Endodermal cell (in vitro differentiated cells): ENCODE measurements around the gene RBM8A. TPM values are rescaled to one million over a fixed set of nuclear protein-coding genes. Genes with fewer than 3 reads are reported as not detected.

Experiments used
- DNase-seq: peaks from one replicate; pipeline ENCODE4 v3.0.0-alpha.2; 2017
- H3K27ac ChIP-seq: 2 replicates; pipeline ENCODE4 v1.5.1; 2013; ENCODE audit warnings: mild to moderate bottlenecking, low read depth, low read length, moderate library complexity
- H3K27me3 ChIP-seq: 2 replicates; pipeline ENCODE4 v1.6.1; 2013; ENCODE audit warnings: mild to moderate bottlenecking, low read length, moderate library complexity; ENCODE audit not compliant: insufficient read depth, control insufficient read depth, poor library complexity, severe bottlenecking
- H3K36me3 ChIP-seq: 2 replicates; pipeline ENCODE4 v1.7.0; 2013; ENCODE audit warnings: mild to moderate bottlenecking, low read length, moderate library complexity; ENCODE audit not compliant: control insufficient read depth, insufficient read depth
- H3K4me1 ChIP-seq: one replicate; pipeline ENCODE4 v1.7.0; 2013; ENCODE audit warnings: low read length; ENCODE audit not compliant: control insufficient read depth, insufficient read depth
- H3K4me3 ChIP-seq: 2 replicates; pipeline ENCODE4 v1.5.1; 2013; ENCODE audit warnings: mild to moderate bottlenecking, low read length, moderate library complexity
- H3K9ac ChIP-seq: 2 replicates; pipeline ENCODE4 v1.6.1; 2013; ENCODE audit warnings: mild to moderate bottlenecking, low read length, moderate library complexity; ENCODE audit not compliant: poor library complexity, severe bottlenecking; ENCODE audit errors: extremely low read depth
- H3K9me3 ChIP-seq: 2 replicates; pipeline ENCODE4 v1.6.1; 2013; ENCODE audit warnings: mild to moderate bottlenecking, low read length, moderate library complexity; ENCODE audit not compliant: control insufficient read depth
- H3K27ac Mint-ChIP-seq: 2 replicates; pipeline ENCODE4 v1.8.0; 2020; ENCODE audit warnings: mixed read lengths
- H3K27me3 Mint-ChIP-seq: 2 replicates; pipeline ENCODE4 v1.8.0; 2021; ENCODE audit warnings: mild to moderate bottlenecking, mixed read lengths; ENCODE audit not compliant: insufficient read depth
- H3K36me3 Mint-ChIP-seq: 2 replicates; pipeline ENCODE4 v1.8.0; 2020; ENCODE audit warnings: low read depth, mixed read lengths
- H3K4me1 Mint-ChIP-seq: 2 replicates; pipeline ENCODE4 v1.8.0; 2020; ENCODE audit warnings: mixed read lengths
- H3K4me3 Mint-ChIP-seq: 2 replicates; pipeline ENCODE4 v1.8.0; 2020; ENCODE audit warnings: mild to moderate bottlenecking, moderate library complexity, mixed read lengths
- H3K9me3 Mint-ChIP-seq: 2 replicates; pipeline ENCODE4 v1.8.0; 2020; ENCODE audit warnings: mild to moderate bottlenecking, mixed read lengths
- WGBS, 2 experiments: methylation state at CpG; one replicate each; pipeline versions ENCODE4 v1.1.5 to v1.1.7; 2013; ENCODE audit warnings: missing lambda C conversion rate in 2 of 2, mixed read lengths in 1 of 2; ENCODE audit not compliant: insufficient coverage in 1 of 2, insufficient read length in 1 of 2; 5-methylcytosine and 5-hydroxymethylcytosine counted together
- total RNA-seq, 2 donors: library from RNA; stranded (reverse); fragmentation: NEBNext Ultra II Directional in 1 of 2; extraction: Animal tissue kit (Norgen Biotek cat#: 25700) in 1 of 2; gene quantifications; 2 replicates in 1 of 2; 3 replicates in 1 of 2; pipeline ENCODE4 v1.2.1, GENCODE V29; 2021
- TF ChIP-seq, protein P1 (sequence below): fragments of 200-600 bp; sonication (generic); conservative IDR thresholded peaks from 2 replicates; pipeline ENCODE4 v1.5.0; 2021; ENCODE audit warnings: antibody characterized with exemption, mild to moderate bottlenecking

Gene RBM8A
- total RNA-seq, 2 donors from 2014 or later: 299 to 314 TPM

DNA sequence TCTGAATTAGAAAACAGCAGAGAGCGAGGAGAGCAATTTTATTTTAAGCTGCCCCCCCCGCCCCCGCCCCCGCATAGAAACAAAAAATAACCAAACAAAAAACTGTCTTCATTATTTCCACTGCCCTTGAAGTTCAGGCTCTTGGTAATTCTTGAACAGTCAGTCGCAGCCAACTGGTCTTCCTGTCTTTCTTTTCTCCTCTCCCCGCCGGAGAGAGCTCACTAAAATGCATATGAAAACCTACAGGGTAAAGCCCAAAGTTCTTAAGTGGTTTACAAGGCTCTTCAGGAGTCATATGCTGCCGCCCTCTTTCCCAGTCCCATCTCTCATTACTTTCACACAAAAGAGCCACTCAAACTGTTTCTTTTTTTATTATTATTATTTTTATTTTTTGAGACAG is 40.5 kb downstream of the RBM8A start:
- Histone ChIP-seq H3K27me3 (peaks cover 33% of the 10 kb centered on the region), H3K9me3 (no peaks in the 10 kb centered on the region), H3K36me3 (no peaks in the 10 kb centered on the region), H3K9ac (no peak overlapping the region), H3K27ac (no peak overlapping the region), H3K4me3 (no peak overlapping the region), H3K4me1 (no peaks in the 10 kb centered on the region)
- no peaks in the 10 kb centered on the region for H3K9me3 Mint-ChIP-seq
- peaks cover 36% of the 10 kb centered on the region for H3K27me3 Mint-ChIP-seq
- no peak for DNase-seq
- WGBS, 2 experiments: 52 to 72% methylated on average over 5 to 8 of the region's 8 CpGs
- H3K4me1 Mint-ChIP-seq: peaks cover 23% of the 10 kb centered on the region
- TF ChIP-seq, protein P1, sequence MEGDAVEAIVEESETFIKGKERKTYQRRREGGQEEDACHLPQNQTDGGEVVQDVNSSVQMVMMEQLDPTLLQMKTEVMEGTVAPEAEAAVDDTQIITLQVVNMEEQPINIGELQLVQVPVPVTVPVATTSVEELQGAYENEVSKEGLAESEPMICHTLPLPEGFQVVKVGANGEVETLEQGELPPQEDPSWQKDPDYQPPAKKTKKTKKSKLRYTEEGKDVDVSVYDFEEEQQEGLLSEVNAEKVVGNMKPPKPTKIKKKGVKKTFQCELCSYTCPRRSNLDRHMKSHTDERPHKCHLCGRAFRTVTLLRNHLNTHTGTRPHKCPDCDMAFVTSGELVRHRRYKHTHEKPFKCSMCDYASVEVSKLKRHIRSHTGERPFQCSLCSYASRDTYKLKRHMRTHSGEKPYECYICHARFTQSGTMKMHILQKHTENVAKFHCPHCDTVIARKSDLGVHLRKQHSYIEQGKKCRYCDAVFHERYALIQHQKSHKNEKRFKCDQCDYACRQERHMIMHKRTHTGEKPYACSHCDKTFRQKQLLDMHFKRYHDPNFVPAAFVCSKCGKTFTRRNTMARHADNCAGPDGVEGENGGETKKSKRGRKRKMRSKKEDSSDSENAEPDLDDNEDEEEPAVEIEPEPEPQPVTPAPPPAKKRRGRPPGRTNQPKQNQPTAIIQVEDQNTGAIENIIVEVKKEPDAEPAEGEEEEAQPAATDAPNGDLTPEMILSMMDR: no peak
- H3K27ac Mint-ChIP-seq: no peak overlapping the region
- H3K36me3 Mint-ChIP-seq: no peaks in the 10 kb centered on the region
- peak overlapping the region; percentile 67 for H3K4me3 Mint-ChIP-seq

DNA sequence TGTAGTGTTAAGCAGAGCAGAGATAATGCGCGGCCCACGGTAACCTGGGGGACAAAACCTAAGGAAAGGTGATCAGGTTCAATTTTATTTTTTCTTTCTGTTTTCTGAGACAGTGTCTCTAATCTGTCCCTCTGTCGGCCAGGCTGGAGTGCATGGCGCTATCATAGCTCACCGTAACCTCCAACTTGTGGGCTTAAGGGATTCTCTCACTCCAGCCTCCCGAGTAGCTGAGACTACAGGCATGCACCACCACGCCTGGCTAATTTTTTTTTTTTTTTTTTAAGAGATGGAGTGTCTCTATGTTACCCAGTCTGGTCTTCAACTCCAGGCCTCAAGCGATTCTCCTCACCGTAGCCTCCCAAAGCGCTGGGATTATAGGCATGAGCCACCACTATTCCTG is 40.9 kb downstream of the RBM8A start:
- Histone ChIP-seq H3K9ac (no peak overlapping the region), H3K9me3 (no peaks in the 10 kb centered on the region), H3K27ac (no peak overlapping the region), H3K36me3 (no peaks in the 10 kb centered on the region), H3K27me3 (peaks cover 33% of the 10 kb centered on the region), H3K4me3 (peak overlapping the region; percentile 81), H3K4me1 (no peaks in the 10 kb centered on the region)
- Mint-ChIP-seq H3K27me3 (peaks cover 38% of the 10 kb centered on the region), H3K36me3 (no peaks in the 10 kb centered on the region), H3K9me3 (no peaks in the 10 kb centered on the region), H3K4me1 (peaks cover 21% of the 10 kb centered on the region), H3K4me3 (peak overlapping the region; percentile 67), H3K27ac (no peak overlapping the region)
- no peak for DNase-seq
- TF ChIP-seq, protein P1: no peak
- 73 to 90% methylated on average over 5 to 11 of the region's 11 CpGs for whole genome bisulfite sequencing, 2 experiments

DNA sequence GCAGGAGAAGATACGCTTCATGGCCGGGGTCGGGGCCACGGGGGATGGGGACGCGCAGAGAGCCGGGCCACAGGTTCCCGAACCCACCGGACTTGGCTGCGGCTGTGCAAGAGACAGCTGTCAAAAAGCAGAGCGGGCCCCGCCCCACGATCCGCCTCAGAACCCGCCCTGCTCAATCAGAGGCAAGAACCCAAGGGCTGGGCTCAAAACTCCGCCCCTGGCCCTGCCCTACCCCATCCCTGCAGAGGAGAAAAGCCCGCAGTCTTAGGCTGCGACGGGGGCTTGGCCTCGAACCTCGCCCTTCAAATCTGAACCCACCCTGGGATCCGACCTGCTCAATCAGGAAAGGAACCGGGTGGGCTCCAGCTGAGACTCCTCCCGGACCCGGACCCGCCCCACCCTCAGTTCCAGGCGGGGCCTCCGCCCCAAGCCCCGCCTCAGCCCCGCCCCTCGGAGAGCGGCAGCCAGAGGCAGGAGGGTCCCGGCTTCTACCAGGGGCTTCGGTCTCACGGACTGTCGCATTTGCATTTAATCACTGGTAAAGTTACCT is 41.5 kb downstream of the RBM8A start, which contains the start of gene ANKRD35:
Gene ANKRD35 (minus strand): TSS at position 129 of the 550 bp plus-strand sequence. CDS start 108 bp downstream, at position 21.
- no peaks in the 10 kb centered on the region for H3K9me3 ChIP-seq
- no peaks in the 10 kb centered on the region for H3K36me3 ChIP-seq
- H3K4me1 ChIP-seq: no peaks in the 10 kb centered on the region
- 1 to 2% methylated on average over 9 to 36 of the region's 36 CpGs for WGBS, 2 experiments
- Mint-ChIP-seq H3K9me3 (no peaks in the 10 kb centered on the region), H3K36me3 (no peaks in the 10 kb centered on the region), H3K4me3 (peak within 1 kb of the TSS; percentile 67), H3K4me1 (peaks cover 15% of the 10 kb centered on the region), H3K27me3 (peaks cover 41% of the 10 kb centered on the region), H3K27ac (no peak within 1 kb of the TSS)
- peak; percentile 95 for DNase-seq
- peak within 1 kb of the TSS; percentile 81 for H3K4me3 ChIP-seq
- H3K9ac ChIP-seq: no peak within 1 kb of the TSS
- H3K27me3 ChIP-seq: peaks cover 33% of the 10 kb centered on the region
- H3K27ac ChIP-seq: no peak within 1 kb of the TSS
- TF ChIP-seq, protein P1: no peak
